DND-41 (cell line): ENCODE results near the gene HPCAL1.

Source experiments
- CTCF ChIP-seq: IDR thresholded peaks from 2 replicates; pipeline ENCODE4 v1.5.1; 2012; ENCODE audit warnings: borderline replicate concordance, low read length, moderate library complexity, mild to moderate bottlenecking; ENCODE audit not compliant: poor library complexity, severe bottlenecking; ENCODE audit errors: extremely low read depth
- EZH2 ChIP-seq: IDR thresholded peaks from 3 replicates; pipeline ENCODE4 v1.6.1; 2012; ENCODE audit warnings: borderline replicate concordance, low read depth, mild to moderate bottlenecking, moderate library complexity, low read length, inconsistent platforms; ENCODE audit not compliant: severe bottlenecking

DNA sequence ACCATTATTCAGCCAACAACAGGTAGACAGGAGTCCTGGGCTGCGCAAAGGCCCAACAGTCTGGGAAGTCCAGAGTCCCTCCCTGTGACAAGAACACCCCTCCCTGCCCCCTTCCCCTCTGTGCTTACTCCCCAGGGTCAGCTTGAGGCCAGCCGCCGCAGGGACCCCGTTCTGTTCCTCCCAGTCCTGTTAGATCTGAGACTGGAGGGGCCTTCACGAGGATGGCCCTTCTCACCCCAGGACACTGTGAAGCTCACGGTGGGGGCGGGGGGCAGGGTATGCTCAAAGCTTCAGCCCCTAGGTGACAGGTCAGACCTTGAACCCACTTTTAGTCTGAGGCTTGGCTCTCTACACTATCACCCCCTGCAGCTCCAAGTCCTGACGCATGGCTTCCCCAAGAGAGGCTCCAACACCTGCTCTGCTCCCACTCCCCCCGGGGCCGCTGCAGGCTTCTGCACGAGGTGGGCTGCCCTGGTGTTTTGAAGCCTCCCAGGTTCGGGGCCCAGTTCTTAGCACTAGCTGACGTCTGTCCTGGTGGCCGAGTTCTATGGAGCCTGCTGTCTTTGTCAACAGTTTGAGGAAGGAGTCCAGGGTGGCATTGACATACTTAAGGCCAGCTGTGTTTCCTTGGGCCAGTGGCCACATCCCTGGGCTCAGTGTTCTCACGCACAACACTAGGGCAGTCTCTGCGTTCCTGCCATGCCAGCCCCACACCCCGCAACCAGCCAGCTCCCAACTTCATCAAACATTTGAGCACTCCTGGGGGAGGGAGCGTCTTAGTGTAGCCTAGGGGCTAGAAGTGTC lies 37.2 kb upstream of the HPCAL1 start:
- TF ChIP-seq CTCF (no peak), EZH2 (no peak)
